Mesothelial cell of epicardium (in vitro differentiated cells): Measurements from ENCODE around the gene XDH. TPM values are rescaled to one million over a fixed set of nuclear protein-coding genes. Genes with fewer than 3 reads are reported as not detected.

Source experiments
- DNase-seq, 2 experiments: peaks; one replicate each; pipeline ENCODE4 v3.0.0; 2021; ENCODE audit warnings: low spot score in 2 of 2; ENCODE audit not compliant: unreplicated experiment in 2 of 2
- H3K27ac Mint-ChIP-seq: 2 replicates; pipeline ENCODE4 v1.8.0; 2021; ENCODE audit warnings: mixed read lengths
- H3K27me3 Mint-ChIP-seq: 2 replicates; pipeline ENCODE4 v1.8.0; 2021; ENCODE audit warnings: low read depth, mixed read lengths
- H3K36me3 Mint-ChIP-seq: 2 replicates; pipeline ENCODE4 v1.8.0; 2021; ENCODE audit warnings: mixed read lengths
- H3K4me1 Mint-ChIP-seq: 2 replicates; pipeline ENCODE4 v1.8.0; 2021; ENCODE audit warnings: mixed read lengths
- H3K4me3 Mint-ChIP-seq: 2 replicates; pipeline ENCODE4 v1.8.0; 2021; ENCODE audit warnings: mild to moderate bottlenecking, moderate library complexity, mixed read lengths
- H3K9me3 Mint-ChIP-seq: 2 replicates; pipeline ENCODE4 v1.8.0; 2021; ENCODE audit warnings: mixed read lengths
- CTCF ChIP-seq: fragments of 200-600 bp; sonication (generic); IDR thresholded peaks from one replicate; pipeline ENCODE4 v1.5.0; 2021; ENCODE audit warnings: antibody characterized with exemption; ENCODE audit not compliant: unreplicated experiment
- total RNA-seq: library from RNA; stranded (reverse); gene quantifications from 3 replicates; pipeline ENCODE4 v1.2.1, GENCODE V29; 2021

Gene XDH
- total RNA-seq, 1 donor from 2014 or later: 3.9 TPM

GRCh38 chr2:31383471-31384153 is 30.9 kb downstream of the XDH start:
- TF ChIP-seq CTCF: no peak
- Mint-ChIP-seq H3K36me3 (peaks cover 2% of the 10 kb centered on the region), H3K4me1 (peaks cover 7% of the 10 kb centered on the region), H3K4me3 (no peak overlapping the region), H3K9me3 (no peaks in the 10 kb centered on the region), H3K27ac (no peak overlapping the region), H3K27me3 (no peaks in the 10 kb centered on the region)
- DNase-seq: no peak

- Mint-ChIP-seq H3K4me1 (peaks cover 7% of the 10 kb centered on the region), H3K36me3 (peaks cover 2% of the 10 kb centered on the region), H3K27me3 (no peaks in the 10 kb centered on the region), H3K4me3 (no peak overlapping the region), H3K27ac (no peak overlapping the region), H3K9me3 (no peaks in the 10 kb centered on the region)
- no peak for DNase-seq
- no peak for TF ChIP-seq CTCF
Measured at GRCh38 chr2:31382452-31383120, 32.0 kb downstream of the XDH start.

GRCh38 chr2:31381601-31382000 is 32.9 kb downstream of the XDH start:
- Mint-ChIP-seq H3K36me3 (peaks cover 2% of the 10 kb centered on the region), H3K27me3 (no peaks in the 10 kb centered on the region), H3K9me3 (no peaks in the 10 kb centered on the region), H3K27ac (no peak overlapping the region), H3K4me1 (peaks cover 7% of the 10 kb centered on the region), H3K4me3 (no peak overlapping the region)
- DNase-seq: no peak
- TF ChIP-seq CTCF: no peak

GRCh38 chr2:31380243-31380642 is 34.3 kb downstream of the XDH start:
- no peak overlapping the region for H3K27ac Mint-ChIP-seq
- peaks cover 7% of the 10 kb centered on the region for H3K9me3 Mint-ChIP-seq
- peaks cover 7% of the 10 kb centered on the region for H3K4me1 Mint-ChIP-seq
- no peak overlapping the region for H3K4me3 Mint-ChIP-seq
- H3K36me3 Mint-ChIP-seq: peaks cover 2% of the 10 kb centered on the region
- no peak for TF ChIP-seq CTCF
- no peak for DNase-seq
- H3K27me3 Mint-ChIP-seq: no peaks in the 10 kb centered on the region

- Mint-ChIP-seq H3K36me3 (peaks cover 2% of the 10 kb centered on the region), H3K27me3 (no peaks in the 10 kb centered on the region), H3K27ac (no peak overlapping the region), H3K4me3 (no peak overlapping the region), H3K4me1 (peaks cover 7% of the 10 kb centered on the region), H3K9me3 (peaks cover 7% of the 10 kb centered on the region)
- DNase-seq: no peak
- TF ChIP-seq CTCF: no peak
Measured at GRCh38 chr2:31379747-31380146, 34.8 kb downstream of the XDH start.
